Caco-2 (cell line): ENCODE data around the gene SOBP. TPM values are rescaled to one million over a fixed set of nuclear protein-coding genes. Genes with fewer than 3 reads are reported as not detected.

Experiments
- BruUV-seq: library from RNA; stranded (reverse); fragments of 400-500 nt; replicated peaks from 2 replicates; lab custom pipeline; 2021; lab: Mats Ljungman, UMichigan
- CTCF ChIA-PET: fragments of 300-600 bp; sonication (Branson Sonifier 250); formaldehyde crosslinking; loops from one replicate; lab custom pipeline; 2022; ENCODE audit warnings: antibody characterized with exemption; lab: Charles Lee
- POLR2A ChIA-PET: fragments of 300-600 bp; sonication (Branson Sonifier 250); formaldehyde crosslinking; loops from one replicate; lab custom pipeline; 2022; ENCODE audit warnings: antibody characterized with exemption; lab: Charles Lee
- DNase-seq, 2 experiments: peaks; one replicate each; pipeline versions ENCODE4 v3.0.0 to v3.0.0-alpha.2; 2020 to 2022
- H3K27me3 ChIP-seq: replicated peaks from 2 replicates; pipeline ENCODE4 v1.6.0; 2011; ENCODE audit warnings: low read length; ENCODE audit not compliant: control insufficient read depth, insufficient read depth
- H3K36me3 ChIP-seq: 2 replicates; pipeline ENCODE4 v1.5.1; 2011; ENCODE audit warnings: low read length; ENCODE audit not compliant: control insufficient read depth, insufficient read depth
- H3K4me1 ChIP-seq: fragments of 250-450 bp; sonication (Bioruptor Pico); 2 replicates; pipeline ENCODE4 v1.5.1; 2020; ENCODE audit warnings: mild to moderate bottlenecking
- H3K4me3 ChIP-seq: 2 replicates; pipeline ENCODE4 v1.5.1; 2011; ENCODE audit warnings: low read depth, mild to moderate bottlenecking, control low read depth, low read length
- H3K9me3 ChIP-seq: fragments of 250-450 bp; sonication (Bioruptor Pico); 2 replicates; pipeline ENCODE4 v1.5.1; 2020; ENCODE audit warnings: mild to moderate bottlenecking, moderate library complexity
- H3K27ac Mint-ChIP-seq: one replicate; pipeline ENCODE4 v1.8.0; 2022; ENCODE audit warnings: mixed read lengths; ENCODE audit not compliant: unreplicated experiment
- H3K27me3 Mint-ChIP-seq: one replicate; pipeline ENCODE4 v1.8.0; 2022; ENCODE audit warnings: mixed read lengths; ENCODE audit not compliant: insufficient read depth, unreplicated experiment
- H3K36me3 Mint-ChIP-seq: one replicate; pipeline ENCODE4 v1.8.0; 2022; ENCODE audit warnings: mild to moderate bottlenecking, mixed read lengths; ENCODE audit not compliant: insufficient read depth, unreplicated experiment
- H3K4me1 Mint-ChIP-seq: one replicate; pipeline ENCODE4 v1.8.0; 2022; ENCODE audit warnings: low read depth, mixed read lengths; ENCODE audit not compliant: unreplicated experiment
- H3K4me3 Mint-ChIP-seq: one replicate; pipeline ENCODE4 v1.8.0; 2022; ENCODE audit warnings: mild to moderate bottlenecking, moderate library complexity, mixed read lengths; ENCODE audit not compliant: unreplicated experiment
- H3K9me3 Mint-ChIP-seq: one replicate; pipeline ENCODE4 v1.8.0; 2022; ENCODE audit warnings: mixed read lengths; ENCODE audit not compliant: unreplicated experiment
- CTCF ChIP-seq, 2 experiments: fragments of 200-600 bp in 1 of 2; IDR thresholded peaks; 1 replicate in 1 of 2; 2 replicates in 1 of 2; pipeline versions ENCODE4 v1.5.1 to v1.8.0; 2011 to 2022; ENCODE audit warnings: antibody characterized with exemption in 1 of 2, control low read depth in 1 of 2, inconsistent platforms in 1 of 2, low read depth in 1 of 2, low read length in 1 of 2, mild to moderate bottlenecking in 1 of 2, moderate library complexity in 1 of 2; ENCODE audit not compliant: insufficient read depth in 1 of 2, severe bottlenecking in 1 of 2, unreplicated experiment in 1 of 2
- intact Hi-C: fragments of 100-400 bp; cut with micrococcal nuclease; formaldehyde crosslinking; loops from one replicate; pipeline ENCODE4 v1.10.0; 2022; ENCODE audit not compliant: unreplicated experiment
- total RNA-seq: library from RNA; stranded (reverse); gene quantifications from 2 replicates; pipeline ENCODE4 v1.2.3, GENCODE V29; 2022

The SOBP gene
- total RNA-seq, 1 experiment from 2014 or later, result not detected

GRCh38 chr6:107639511-107639910 lies 149.6 kb downstream of the SOBP start:
- Histone ChIP-seq H3K36me3 (no peaks in the 10 kb centered on the region), H3K4me3 (no peak overlapping the region), H3K27me3 (no peaks in the 10 kb centered on the region), H3K4me1 (no peaks in the 10 kb centered on the region), H3K9me3 (no peaks in the 10 kb centered on the region)
- Mint-ChIP-seq H3K27ac (no peak overlapping the region), H3K4me1 (no peaks in the 10 kb centered on the region), H3K9me3 (no peaks in the 10 kb centered on the region), H3K4me3 (no peak overlapping the region), H3K36me3 (no peaks in the 10 kb centered on the region), H3K27me3 (peaks cover 9% of the 10 kb centered on the region)
- TF ChIP-seq CTCF (IDR thresholded peaks at IDR 0.05; ENCODE audit: insufficient read depth in 1 of 2, low read depth in 1 of 2, low read length in 1 of 2, severe bottlenecking in 1 of 2, unreplicated experiment in 1 of 2), result no peak
- ChIA-PET CTCF (no interaction called here), POLR2A (no interaction called here)
- BruUV-seq, result no TSS peak
- intact Hi-C loops, result no loop called here
- no peak for DNase-seq

- no peak for TF ChIP-seq CTCF (IDR thresholded peaks at IDR 0.05; ENCODE audit: insufficient read depth in 1 of 2, low read depth in 1 of 2, low read length in 1 of 2, severe bottlenecking in 1 of 2, unreplicated experiment in 1 of 2)
These were observed 151.2 kb downstream of the SOBP start for GRCh38 chr6:107641071-107641470.

GRCh38 chr6:107641500-107641941 lies 151.6 kb downstream of the SOBP start:
- H3K27ac Mint-ChIP-seq, result no peak overlapping the region
- H3K4me1 ChIP-seq, result no peaks in the 10 kb centered on the region
- no peak overlapping the region for H3K4me3 ChIP-seq
- ChIA-PET POLR2A (no interaction called here), CTCF (no interaction called here)
- H3K36me3 ChIP-seq, result no peaks in the 10 kb centered on the region
- H3K36me3 Mint-ChIP-seq, result no peaks in the 10 kb centered on the region
- no peak for TF ChIP-seq CTCF (IDR thresholded peaks at IDR 0.05; ENCODE audit: insufficient read depth in 1 of 2, low read depth in 1 of 2, low read length in 1 of 2, severe bottlenecking in 1 of 2, unreplicated experiment in 1 of 2)
- no peaks in the 10 kb centered on the region for H3K4me1 Mint-ChIP-seq
- no TSS peak for BruUV-seq
- H3K9me3 ChIP-seq, result no peaks in the 10 kb centered on the region
- no peaks in the 10 kb centered on the region for H3K27me3 ChIP-seq
- intact Hi-C loops, result no loop called here
- no peaks in the 10 kb centered on the region for H3K9me3 Mint-ChIP-seq
- no peak overlapping the region for H3K4me3 Mint-ChIP-seq
- peaks cover 9% of the 10 kb centered on the region for H3K27me3 Mint-ChIP-seq
- DNase-seq, result no peak

More at GRCh38 chr6:107641071-107641470, 151.2 kb downstream of the SOBP start:
- intact Hi-C loops, result no loop called here
- no peaks in the 10 kb centered on the region for H3K36me3 ChIP-seq
- H3K4me3 ChIP-seq, result no peak overlapping the region
- POLR2A ChIA-PET, result no interaction called here
- Mint-ChIP-seq H3K9me3 (no peaks in the 10 kb centered on the region), H3K36me3 (no peaks in the 10 kb centered on the region), H3K4me3 (no peak overlapping the region), H3K27me3 (peaks cover 9% of the 10 kb centered on the region), H3K4me1 (no peaks in the 10 kb centered on the region), H3K27ac (no peak overlapping the region)
- no peaks in the 10 kb centered on the region for H3K9me3 ChIP-seq
- no TSS peak for BruUV-seq
- no peak for DNase-seq
- H3K27me3 ChIP-seq, result no peaks in the 10 kb centered on the region
- CTCF ChIA-PET, result no interaction called here
- H3K4me1 ChIP-seq, result no peaks in the 10 kb centered on the region
